ENCODE data around the gene EYS. TPM values are rescaled to one million over a fixed set of nuclear protein-coding genes. Genes with fewer than 3 reads are reported as not detected.

The EYS gene
- polyA plus RNA-seq, 1 experiment: not detected

DNA sequence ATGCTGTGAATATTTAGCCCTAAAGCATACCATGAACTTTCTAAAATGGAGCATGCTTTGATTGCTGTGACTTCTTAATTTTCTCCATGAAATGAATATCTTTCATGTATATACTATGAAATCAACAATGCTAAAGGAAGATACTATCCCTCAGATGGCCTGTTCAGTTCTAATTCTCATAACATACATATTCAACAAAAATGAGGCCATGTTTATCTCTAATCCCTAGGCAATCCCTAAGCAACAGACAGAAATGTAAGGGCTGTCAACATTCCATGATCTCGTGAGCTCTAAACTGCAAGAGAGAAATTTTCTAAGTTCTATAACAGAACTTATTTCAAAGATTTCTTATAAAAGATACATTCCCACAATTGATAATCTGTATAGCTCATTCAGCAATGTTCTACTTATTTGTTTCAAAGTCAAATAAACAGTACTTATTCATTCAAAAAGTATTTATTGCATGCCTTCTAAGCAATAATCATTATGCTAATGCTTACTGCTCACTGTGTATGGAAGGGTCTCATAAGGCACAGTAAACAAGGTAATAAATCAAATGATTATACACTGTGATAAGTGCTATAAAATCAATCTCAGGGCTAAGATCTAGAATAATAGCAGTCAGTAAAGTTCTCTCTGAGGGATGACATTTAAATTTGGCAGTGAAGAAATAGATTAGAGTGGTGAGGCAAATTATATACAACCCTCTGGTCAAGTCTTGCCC, 1578.6 kb downstream of the EYS start:
- Histone ChIP-seq H3K27me3 (ENCODE audit: control insufficient read depth, insufficient read depth, low read length) (no peaks in the 10 kb centered on the region), H3K4me3 (ENCODE audit: low read depth, low read length) (no peak overlapping the region), H3K9me3 (ENCODE audit: control insufficient read depth, insufficient read depth, low read length) (no peaks in the 10 kb centered on the region), H3K27ac (ENCODE audit: low read depth, low read length) (no peak overlapping the region)
- DNase-seq (ENCODE audit: low read depth, low spot score): no peak
- POLR2A ChIA-PET: no interaction called here
- CTCF ChIA-PET: interaction anchor here (0.9 kb wide), 1 partner anchor 83 kb away, joined by 3 read pairs; no protein-coding TSS in a partner anchor
- TF ChIP-seq, protein P1, sequence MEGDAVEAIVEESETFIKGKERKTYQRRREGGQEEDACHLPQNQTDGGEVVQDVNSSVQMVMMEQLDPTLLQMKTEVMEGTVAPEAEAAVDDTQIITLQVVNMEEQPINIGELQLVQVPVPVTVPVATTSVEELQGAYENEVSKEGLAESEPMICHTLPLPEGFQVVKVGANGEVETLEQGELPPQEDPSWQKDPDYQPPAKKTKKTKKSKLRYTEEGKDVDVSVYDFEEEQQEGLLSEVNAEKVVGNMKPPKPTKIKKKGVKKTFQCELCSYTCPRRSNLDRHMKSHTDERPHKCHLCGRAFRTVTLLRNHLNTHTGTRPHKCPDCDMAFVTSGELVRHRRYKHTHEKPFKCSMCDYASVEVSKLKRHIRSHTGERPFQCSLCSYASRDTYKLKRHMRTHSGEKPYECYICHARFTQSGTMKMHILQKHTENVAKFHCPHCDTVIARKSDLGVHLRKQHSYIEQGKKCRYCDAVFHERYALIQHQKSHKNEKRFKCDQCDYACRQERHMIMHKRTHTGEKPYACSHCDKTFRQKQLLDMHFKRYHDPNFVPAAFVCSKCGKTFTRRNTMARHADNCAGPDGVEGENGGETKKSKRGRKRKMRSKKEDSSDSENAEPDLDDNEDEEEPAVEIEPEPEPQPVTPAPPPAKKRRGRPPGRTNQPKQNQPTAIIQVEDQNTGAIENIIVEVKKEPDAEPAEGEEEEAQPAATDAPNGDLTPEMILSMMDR (IDR thresholded peaks at IDR 0.05; ENCODE audit: low read depth, low read length): no peak

DNA sequence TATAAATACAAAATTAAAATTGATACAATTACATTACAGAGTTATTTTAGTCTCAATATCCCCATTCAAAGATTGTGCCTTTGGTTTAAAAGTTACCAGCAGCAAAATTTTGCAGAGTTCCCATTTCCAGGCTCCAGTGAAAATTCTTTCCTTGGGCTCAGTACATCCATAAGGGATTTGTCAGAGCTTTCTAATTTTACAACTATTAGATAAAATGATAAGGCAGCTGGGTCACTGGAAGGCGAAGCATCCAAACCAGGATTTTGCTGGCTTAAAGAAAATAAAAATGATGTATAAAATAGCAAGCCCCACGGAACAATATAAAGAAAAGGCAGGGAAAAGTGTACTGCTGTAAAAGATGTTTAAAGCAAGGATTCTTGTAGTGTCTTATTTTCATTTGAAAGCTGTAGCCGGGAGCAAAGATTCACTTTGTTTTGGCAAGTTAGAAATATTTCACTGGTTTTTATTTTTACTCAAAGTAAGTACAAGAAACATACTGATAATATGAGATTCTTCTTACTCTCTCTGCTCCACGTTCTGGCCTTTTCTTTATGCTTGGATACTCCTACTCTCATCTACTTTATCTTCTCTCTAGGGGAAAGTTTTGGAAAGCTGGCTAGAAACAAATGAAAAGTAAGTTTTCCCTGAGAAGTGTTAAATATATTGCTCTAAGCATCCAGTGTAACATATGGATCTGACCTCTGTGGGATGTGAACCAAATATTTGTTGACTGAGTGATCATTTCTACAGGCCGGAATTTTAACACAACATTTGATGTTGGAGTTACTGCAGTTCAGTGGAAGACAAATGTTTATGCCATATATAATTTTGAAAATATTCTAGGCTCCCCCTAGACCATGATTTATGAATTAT, 1583.0 kb downstream of the EYS start:
- no peak for DNase-seq (ENCODE audit: low read depth, low spot score)
- H3K27ac ChIP-seq (ENCODE audit: low read depth, low read length): no peak overlapping the region
- H3K4me3 ChIP-seq (ENCODE audit: low read depth, low read length): no peak overlapping the region
- no peaks in the 10 kb centered on the region for H3K9me3 ChIP-seq (ENCODE audit: control insufficient read depth, insufficient read depth, low read length)
- ChIA-PET POLR2A (no interaction called here), CTCF (no interaction called here)
- TF ChIP-seq, protein P1 (IDR thresholded peaks at IDR 0.05; ENCODE audit: low read depth, low read length): no peak
- H3K27me3 ChIP-seq (ENCODE audit: control insufficient read depth, insufficient read depth, low read length): no peaks in the 10 kb centered on the region

DNA sequence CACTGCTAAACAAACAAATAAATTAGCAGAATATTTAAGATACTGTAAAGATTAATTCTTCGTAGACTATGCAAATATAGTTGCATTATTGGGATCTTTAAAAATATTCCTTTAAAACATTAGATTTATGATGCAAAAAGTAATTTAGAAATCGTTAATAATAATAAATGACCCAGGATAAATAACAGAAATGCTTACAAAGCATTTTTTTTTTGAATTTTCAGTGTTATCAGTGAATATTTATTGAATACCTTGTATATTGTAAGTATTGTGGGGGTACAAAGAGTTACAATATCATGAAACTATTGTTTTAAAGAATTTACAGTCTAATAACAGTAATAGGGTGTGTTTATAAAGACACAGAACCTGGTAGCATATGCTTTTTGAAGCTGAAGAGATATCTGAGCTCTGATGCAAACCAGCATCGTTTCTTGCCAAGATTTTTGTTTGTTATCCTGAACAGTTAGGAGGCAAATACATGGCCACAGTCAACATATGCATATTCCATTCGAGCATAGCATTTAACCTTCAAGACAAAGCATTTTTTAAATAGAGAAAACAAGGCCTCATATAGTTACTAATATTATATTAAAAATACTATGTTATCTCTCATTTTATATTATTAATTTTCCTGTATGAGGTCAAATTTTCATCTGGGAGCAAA, 1584.2 kb downstream of the EYS start:
- TF ChIP-seq, protein P1 (IDR thresholded peaks at IDR 0.05; ENCODE audit: low read depth, low read length): no peak
- ChIA-PET CTCF (no interaction called here), POLR2A (no interaction called here)
- H3K27ac ChIP-seq (ENCODE audit: low read depth, low read length): no peak overlapping the region
- H3K27me3 ChIP-seq (ENCODE audit: control insufficient read depth, insufficient read depth, low read length): no peaks in the 10 kb centered on the region
- no peak overlapping the region for H3K4me3 ChIP-seq (ENCODE audit: low read depth, low read length)
- H3K9me3 ChIP-seq (ENCODE audit: control insufficient read depth, insufficient read depth, low read length): no peaks in the 10 kb centered on the region
- DNase-seq (ENCODE audit: low read depth, low spot score): no peak

DNA sequence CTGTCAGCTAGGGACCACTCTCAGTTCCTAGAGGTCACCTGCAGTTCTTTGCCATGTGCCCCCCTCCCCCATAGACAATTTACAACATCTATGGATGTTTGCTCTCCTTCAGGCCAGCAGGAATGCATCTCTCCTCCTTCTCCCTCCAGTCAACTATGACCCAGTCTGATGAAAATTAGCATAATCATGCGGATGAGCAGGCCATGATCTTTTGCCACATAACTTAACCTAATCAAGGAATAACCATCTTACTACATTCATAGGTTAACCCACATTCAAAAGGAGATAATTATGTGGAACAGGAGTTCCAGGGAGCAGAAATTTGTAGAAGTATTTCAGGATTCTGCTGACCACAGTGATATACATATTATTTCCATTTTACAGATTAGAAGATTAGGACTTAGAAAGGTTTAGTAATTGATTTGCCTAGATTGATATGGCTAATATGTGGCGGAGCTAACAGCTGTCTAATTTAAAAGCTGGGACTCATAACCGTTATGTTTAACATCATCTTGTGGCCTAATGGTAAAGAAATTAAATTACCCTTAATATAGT, 1585.9 kb downstream of the EYS start:
- DNase-seq (ENCODE audit: low read depth, low spot score): no peak

More for the DNA sequence above, 1585.9 kb downstream of the EYS start:
- Histone ChIP-seq H3K27me3 (ENCODE audit: control insufficient read depth, insufficient read depth, low read length) (no peaks in the 10 kb centered on the region), H3K9me3 (ENCODE audit: control insufficient read depth, insufficient read depth, low read length) (no peaks in the 10 kb centered on the region), H3K27ac (ENCODE audit: low read depth, low read length) (no peak overlapping the region), H3K4me3 (ENCODE audit: low read depth, low read length) (no peak overlapping the region)
- ChIA-PET POLR2A (no interaction called here), CTCF (no interaction called here)
- TF ChIP-seq, protein P1 (IDR thresholded peaks at IDR 0.05; ENCODE audit: low read depth, low read length): no peak

All from AG04450 (cell line).